T-helper 1 cell (primary cell): ENCODE results near the gene PAPSS2.

Experiments
- DNase-seq, 5 donors: peaks; one replicate each; pipeline ENCODE4 v3.0.0-alpha.2; 2012 to 2020

Gene PAPSS2

GRCh38 chr10:87750817-87751216 is 91.1 kb downstream of the PAPSS2 start:
- DNase-seq, result no peak

GRCh38 chr10:87751274-87751673 is 91.6 kb downstream of the PAPSS2 start:
- no peak for DNase-seq

GRCh38 chr10:87752566-87752965 is 92.9 kb downstream of the PAPSS2 start:
- no peak for DNase-seq

DNA sequence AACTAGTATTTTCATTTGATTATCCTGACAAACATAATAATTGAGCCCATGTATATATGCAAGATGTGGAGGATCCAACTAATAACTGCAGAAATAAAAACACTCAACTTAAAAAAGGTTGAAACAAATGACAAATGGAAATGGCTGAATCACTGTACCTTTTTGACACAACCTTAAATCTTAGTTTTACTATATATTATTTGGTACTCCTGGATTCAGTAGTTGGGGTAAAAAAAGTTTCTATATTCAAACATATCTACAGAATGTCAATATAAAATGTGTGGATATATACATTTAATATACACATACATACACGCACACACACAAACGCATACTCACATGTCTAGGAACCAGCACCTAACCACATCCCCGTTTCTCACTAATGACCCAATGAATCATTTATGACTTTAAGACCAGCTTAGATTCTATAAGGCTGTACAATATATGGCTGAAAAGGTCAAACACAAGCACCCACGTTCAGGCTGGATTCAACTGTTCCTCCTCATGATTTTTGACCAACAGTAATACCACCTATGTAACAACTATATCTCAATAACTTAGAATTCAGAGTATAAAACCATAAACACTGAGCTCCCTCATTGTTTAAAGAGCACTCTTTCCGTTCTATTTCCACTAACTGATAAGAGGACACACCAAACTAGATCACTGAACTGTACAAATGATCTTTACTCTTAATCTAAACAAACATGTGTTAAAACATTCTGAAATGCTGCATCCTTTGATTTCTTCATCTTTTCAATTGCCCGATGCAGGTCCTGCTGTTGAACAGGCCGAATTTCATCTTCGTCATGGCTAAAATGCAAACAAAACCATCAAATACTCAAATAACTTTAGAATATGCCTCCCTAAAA is 94.6 kb downstream of the PAPSS2 start:
- DNase-seq, result no peak

DNA sequence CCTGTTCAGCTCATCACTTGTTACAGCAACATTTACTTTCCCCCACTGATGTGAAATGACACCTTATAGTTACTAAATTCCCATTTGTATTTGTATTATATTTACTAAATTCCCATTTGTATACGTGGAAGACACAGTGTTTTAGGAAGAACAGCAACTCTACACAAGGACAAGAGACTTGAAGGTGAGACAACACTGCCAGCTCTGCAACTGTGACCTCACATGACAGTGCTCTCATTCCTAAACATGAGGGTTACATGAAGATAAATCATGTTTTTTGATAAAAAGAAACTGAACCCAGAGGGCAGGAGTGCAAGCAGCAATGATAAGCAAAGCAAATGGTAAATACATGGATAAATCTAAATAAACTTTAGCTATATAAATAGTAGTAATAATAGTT is 98.0 kb downstream of the PAPSS2 start:
- DNase-seq, result no peak

DNA sequence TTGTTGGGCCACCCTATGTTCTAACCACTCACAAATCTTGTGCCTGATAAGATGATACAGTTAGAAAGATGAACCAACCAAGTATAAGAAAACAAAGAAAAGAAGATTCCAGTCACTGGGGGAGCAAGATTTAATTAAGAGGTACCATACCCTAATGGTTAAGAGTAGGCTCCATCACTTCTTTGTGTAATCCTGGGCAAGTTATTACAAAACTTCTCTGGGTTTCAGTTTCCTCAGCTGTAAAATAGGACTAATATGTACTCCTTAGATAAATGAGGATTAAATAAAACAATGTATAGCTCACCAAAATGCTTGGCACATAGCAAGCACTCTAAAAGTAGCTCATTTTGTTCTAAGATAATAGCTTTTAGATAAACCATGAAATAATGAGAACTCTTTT is 99.9 kb downstream of the PAPSS2 start:
- no peak for DNase-seq

DNA sequence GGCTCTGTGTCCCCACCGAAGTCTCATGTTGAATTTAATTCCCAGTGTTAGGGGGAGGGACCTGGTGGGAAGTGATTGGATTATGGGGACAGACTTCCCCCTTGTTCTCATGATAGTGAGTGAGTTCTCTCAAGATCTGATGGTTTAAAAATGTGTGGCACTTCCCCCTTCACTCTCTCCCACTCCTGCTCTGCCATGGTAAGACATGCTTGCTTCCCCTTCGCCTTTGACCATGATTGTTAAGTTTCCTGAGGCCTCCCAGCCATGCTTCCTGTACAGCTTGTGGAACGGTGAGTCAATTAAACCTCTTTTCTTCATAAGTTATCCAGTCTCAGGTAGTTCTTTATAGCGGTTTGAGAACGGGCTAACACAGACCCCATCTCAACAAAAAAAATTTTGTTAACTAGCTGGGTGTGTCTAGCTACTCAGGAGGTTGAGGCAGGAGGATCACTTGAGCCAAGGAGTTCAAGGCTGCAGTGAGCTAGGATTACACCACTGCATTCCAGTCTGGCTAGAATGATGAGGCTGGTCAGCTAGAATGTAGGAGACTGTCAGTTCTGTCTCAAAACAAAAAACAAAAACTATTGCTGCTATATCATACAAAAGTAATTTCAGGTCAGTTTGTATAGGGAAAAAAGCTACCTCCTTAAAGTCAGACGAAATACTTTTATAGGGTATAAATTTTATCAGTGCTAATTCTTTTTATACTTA is 100.7 kb downstream of the PAPSS2 start:
- no peak for DNase-seq

- no peak for DNase-seq
Observed at GRCh38 chr10:87761153-87761552, 101.5 kb downstream of the PAPSS2 start.

- peak in 1 of 5 donors; percentile 75 for DNase-seq
Observed at GRCh38 chr10:87761892-87762291, 102.2 kb downstream of the PAPSS2 start.

DNA sequence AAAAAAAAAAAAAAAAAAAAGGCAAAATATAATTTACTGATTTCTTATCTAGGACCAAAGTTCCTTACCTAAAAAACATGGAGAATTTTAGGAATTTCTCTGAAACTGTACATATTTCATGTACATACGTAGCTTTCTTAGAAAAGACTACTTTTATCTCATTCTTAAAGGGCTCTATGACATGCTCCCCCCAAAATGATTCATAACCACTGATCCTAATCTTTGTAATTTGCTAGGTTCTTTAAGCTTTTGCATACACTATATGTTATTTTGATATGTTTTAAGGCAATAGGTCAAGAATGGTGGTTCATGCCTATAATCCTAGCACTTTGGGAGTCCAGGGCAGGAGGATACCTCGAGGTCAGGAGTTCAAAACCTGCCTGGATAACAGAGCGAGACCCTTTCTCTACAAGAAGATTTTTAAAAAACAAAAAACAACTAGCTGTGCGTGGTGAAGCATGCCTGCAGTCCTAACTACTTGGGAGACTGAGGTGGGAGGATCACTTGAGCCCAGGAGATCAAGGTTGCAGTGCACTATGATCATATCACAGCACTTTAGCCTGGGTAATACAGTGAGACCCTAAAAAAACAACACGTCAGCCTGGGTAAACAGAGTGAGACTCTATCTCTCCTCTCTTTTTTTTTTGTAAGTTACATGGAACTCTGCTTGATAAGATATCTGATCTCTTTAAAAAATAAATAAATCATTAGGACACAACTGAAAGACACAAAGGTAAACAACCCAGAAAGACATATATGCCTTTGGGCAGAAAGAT is 103.6 kb downstream of the PAPSS2 start:
- DNase-seq, result no peak

- DNase-seq, result no peak
Observed at GRCh38 chr10:87764072-87764934, 104.6 kb downstream of the PAPSS2 start.

GRCh38 chr10:87765666-87766376 is 106.1 kb downstream of the PAPSS2 start:
- DNase-seq, result no peak

DNA sequence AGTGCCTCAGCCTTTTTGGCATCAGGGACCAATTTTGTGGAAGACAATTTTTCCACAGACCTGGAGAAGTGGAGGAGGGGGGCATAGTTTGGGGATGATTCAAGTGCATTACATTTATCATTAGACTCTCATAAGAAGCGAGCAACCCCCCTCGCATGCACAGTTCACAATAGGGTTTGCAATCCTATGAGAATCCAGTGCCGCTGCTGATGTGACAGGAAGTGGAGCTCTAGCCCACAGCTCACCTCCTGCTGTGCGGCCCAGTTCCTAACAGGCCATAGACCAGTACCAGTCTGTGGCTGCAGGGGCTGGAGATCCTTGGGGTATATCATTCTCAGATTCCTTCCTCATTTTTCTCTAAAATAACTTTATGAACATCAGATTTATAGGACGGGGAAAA is 107.6 kb downstream of the PAPSS2 start:
- DNase-seq, result no peak

DNA sequence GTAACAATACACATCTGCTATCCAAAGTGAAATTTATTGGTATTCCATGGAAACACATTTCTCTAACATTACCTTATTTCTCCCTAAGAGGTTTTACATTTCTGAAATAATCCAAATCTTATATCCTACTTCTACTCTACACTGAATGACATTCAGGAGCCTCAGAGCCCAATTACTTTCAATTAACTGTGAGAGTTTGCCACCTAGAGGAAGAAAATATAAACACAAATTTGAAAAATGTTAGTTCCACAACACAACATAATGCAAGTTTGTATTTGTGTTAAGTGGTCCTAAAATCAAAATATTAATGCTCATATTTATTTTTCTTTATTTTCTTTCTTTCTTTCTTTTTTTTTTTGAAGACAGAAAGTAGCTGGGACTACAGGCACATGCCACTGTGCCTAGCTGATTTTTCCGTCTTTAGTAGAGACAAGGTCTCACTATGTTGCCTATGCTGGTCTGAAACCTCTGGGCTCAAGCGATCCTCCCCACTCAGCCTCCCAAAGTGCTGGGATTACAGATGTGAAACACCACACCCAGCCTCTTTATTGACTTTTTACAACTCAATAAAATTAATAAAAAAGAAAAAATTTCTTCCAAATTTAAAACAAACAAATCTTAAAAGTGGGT is 112.3 kb downstream of the PAPSS2 start:
- DNase-seq, result no peak

- DNase-seq, result no peak
Observed at GRCh38 chr10:87775766-87776165, 116.1 kb downstream of the PAPSS2 start.

DNA sequence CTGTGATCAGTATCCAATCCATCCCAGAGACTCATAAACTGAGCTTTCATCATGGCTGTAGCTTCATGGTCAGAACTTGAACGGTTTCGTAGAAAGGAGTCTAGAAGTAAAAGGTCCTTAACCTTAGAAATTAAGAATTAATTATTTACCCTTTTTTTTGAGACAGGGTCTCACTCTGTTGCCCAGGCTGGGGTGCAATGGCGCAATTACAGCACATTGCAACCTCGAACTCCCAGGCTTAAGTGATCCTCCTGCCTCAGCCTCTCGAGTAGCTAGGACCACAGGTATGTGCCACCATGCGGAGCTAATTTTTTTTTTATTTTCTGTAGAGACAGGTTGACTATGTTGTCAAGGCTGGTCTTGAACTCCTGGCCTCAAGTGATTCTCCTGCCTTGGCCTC is 116.7 kb downstream of the PAPSS2 start:
- no peak for DNase-seq

GRCh38 chr10:87781545-87781944 is 121.9 kb downstream of the PAPSS2 start:
- no peak for DNase-seq

DNA sequence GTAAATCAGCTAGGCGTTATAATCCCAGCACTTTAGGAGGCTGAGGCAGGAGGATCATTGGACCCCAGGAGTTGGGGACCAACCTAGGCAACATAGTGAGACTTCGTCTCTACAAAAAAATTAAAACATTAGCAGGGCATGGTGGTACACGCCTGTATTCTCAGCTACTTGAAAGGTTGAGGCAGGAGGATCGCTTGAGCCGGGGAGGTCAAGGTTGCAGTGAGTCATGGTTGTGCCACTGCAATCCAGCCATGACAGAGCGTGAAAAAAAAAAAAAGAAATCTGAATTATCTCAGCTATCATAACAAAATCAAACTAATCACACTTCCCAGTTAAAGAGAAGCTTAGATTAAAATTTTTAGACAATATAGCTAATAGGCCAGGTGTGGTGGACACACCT is 123.0 kb downstream of the PAPSS2 start:
- DNase-seq, result no peak

GRCh38 chr10:87786421-87786820 is 126.7 kb downstream of the PAPSS2 start:
- DNase-seq, result no peak

- no peak for DNase-seq
Observed at GRCh38 chr10:87790185-87790584, 130.5 kb downstream of the PAPSS2 start.

GRCh38 chr10:87794285-87794684 is 134.6 kb downstream of the PAPSS2 start:
- no peak for DNase-seq
